ENCODE results near the gene TPM4. TPM values are rescaled to one million over a fixed set of nuclear protein-coding genes. Genes with fewer than 3 reads are reported as not detected.

Gene TPM4
- total and polyA plus RNA-seq, 2 donors (not counting 1 experiment from before 2014, with no cell fraction given), result 65.4 to 127 TPM

DNA sequence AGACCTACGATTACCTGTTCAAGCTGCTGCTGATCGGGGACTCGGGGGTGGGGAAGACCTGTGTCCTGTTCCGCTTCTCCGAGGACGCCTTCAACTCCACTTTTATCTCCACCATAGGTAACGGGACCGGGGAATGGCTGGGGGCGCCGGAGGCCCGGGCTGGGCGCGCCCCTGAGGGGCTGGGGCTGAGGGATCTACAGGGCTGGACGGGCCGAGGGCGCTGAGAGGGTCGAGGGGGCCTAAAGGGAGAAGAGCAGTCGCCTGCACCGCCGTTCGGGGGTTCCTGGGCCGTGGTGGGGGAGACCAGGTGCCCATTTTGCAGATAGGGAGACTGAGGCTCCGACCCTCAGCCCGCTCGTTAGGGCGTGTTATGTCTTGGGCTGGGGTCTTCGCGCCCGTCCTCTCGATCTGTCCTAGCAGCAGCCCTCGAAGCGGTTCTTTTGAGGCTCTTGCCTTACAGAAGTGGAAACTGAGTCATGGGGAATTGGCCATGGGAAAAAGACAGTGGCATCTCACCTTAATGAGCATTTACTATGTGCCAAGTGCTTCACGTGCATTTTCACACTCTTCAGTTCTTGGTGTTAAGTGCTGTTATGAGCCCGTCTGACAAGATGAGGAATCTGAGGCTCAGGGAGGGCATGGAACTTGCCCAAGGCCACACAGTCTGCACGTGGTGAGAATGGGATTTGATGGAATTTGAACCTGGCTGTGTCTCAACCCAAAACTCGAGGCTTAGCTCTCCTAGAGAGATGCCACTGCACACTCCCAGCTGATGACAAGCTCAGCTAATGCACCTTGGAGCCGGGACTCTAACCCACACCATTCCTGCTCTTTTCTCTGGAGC lies 35.8 kb downstream of the TPM4 start:
- peak overlapping the region; percentile 50 to 99 (median 96) for H3K4me3 ChIP-seq (ENCODE audit: control extremely low read depth in 1 of 5, extremely low read depth in 1 of 5, insufficient read depth in 1 of 5, low read depth in 2 of 5, low read length in 4 of 5)

More for the DNA sequence above, 35.8 kb downstream of the TPM4 start:
- Histone ChIP-seq H2AFZ (ENCODE audit: insufficient read depth, low read depth, low read length, poor library complexity, severe bottlenecking) (peak overlapping the region; percentile 91), H3K9ac (ENCODE audit: low read length) (peak overlapping the region; percentile 99), H3K36me3 (replicated peaks in 1 of 2; ENCODE audit: control extremely low read depth in 1 of 2, control insufficient read depth in 1 of 2, extremely low read depth in 1 of 2, insufficient read depth in 2 of 2, low read length in 1 of 2) (peaks cover 4 to 17% of the 10 kb centered on the region in 2 experiments), H3K4me1 (ENCODE audit: control insufficient read depth in 2 of 2, insufficient read depth in 2 of 2, low read length in 2 of 2) (peaks cover 35 to 57% of the 10 kb centered on the region in 2 donors), H4K20me1 (ENCODE audit: control insufficient read depth, insufficient read depth, low read length, poor library complexity, severe bottlenecking) (peaks cover 33% of the 10 kb centered on the region), H3K4me2 (replicated peaks; ENCODE audit: low read depth, low read length, poor library complexity, severe bottlenecking) (peak overlapping the region; percentile 98), H3K27me3 (replicated peaks in 1 of 4; ENCODE audit: control extremely low read depth in 1 of 4, control insufficient read depth in 3 of 4, insufficient read depth in 4 of 4, low read length in 3 of 4) (no peaks in the 10 kb centered on the region), H3K27ac (ENCODE audit: low read length in 2 of 2) (peak overlapping the region; percentile 74 to 97), H3K79me2 (ENCODE audit: control insufficient read depth, insufficient read depth, low read length) (peaks cover 64% of the 10 kb centered on the region), H3K9me3 (ENCODE audit: control extremely low read depth in 1 of 3, control insufficient read depth in 2 of 3, insufficient read depth in 1 of 3, low read length in 2 of 3) (no peaks in the 10 kb centered on the region)
- Mint-ChIP-seq H3K4me1 (peaks cover 48% of the 10 kb centered on the region), H3K4me3 (peak overlapping the region; percentile 96), H3K27ac (peak overlapping the region; percentile 95), H3K27me3 (no peaks in the 10 kb centered on the region), H3K9me3 (ENCODE audit: insufficient read depth) (no peaks in the 10 kb centered on the region)
- TF ChIP-seq, protein P1, sequence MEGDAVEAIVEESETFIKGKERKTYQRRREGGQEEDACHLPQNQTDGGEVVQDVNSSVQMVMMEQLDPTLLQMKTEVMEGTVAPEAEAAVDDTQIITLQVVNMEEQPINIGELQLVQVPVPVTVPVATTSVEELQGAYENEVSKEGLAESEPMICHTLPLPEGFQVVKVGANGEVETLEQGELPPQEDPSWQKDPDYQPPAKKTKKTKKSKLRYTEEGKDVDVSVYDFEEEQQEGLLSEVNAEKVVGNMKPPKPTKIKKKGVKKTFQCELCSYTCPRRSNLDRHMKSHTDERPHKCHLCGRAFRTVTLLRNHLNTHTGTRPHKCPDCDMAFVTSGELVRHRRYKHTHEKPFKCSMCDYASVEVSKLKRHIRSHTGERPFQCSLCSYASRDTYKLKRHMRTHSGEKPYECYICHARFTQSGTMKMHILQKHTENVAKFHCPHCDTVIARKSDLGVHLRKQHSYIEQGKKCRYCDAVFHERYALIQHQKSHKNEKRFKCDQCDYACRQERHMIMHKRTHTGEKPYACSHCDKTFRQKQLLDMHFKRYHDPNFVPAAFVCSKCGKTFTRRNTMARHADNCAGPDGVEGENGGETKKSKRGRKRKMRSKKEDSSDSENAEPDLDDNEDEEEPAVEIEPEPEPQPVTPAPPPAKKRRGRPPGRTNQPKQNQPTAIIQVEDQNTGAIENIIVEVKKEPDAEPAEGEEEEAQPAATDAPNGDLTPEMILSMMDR (IDR thresholded peaks at IDR 0.05), result no peak
- no peak for TF ChIP-seq EZH2 (IDR thresholded peaks at IDR 0.05; ENCODE audit: borderline replicate concordance, insufficient read depth, low read depth, low read length, poor library complexity, severe bottlenecking)
- ChIA-PET CTCF (interaction anchor here (1.0 to 3.5 kb wide), 9 partner anchors 10 to 73 kb away, joined by 3 to 18 read pairs (median 10); partner anchors contain the start of gene FAM32A), POLR2A (interaction anchor here (1.0 to 3.4 kb wide), 7 partner anchors 27 to 73 kb away, joined by 3 to 33 read pairs (median 7); partner anchors contain the start of genes FAM32A, HSH2D and TPM4)
- intact Hi-C loops (cut with micrococcal nuclease), result loop anchor here (1.0 to 10.0 kb wide), 10 partner anchors 31 to 473 kb away; partner anchors contain the start of genes AP1M1, FAM32A and HSH2D
- WGBS (ENCODE audit: insufficient coverage), result 6% methylated on average over 29 of the region's 37 CpGs
- DNase-seq, result no peak
- no peak for ATAC-seq (ENCODE audit: low read depth)
